ENCODE measurements around the gene TRIM33.
"Not testable (repeated sequence)": the region's sequence is repeated elsewhere in the genome, so short reads cannot be mapped to it uniquely, and the experiment has no call there.

The TRIM33 gene

GRCh38 chr1:114379987-114380386, 131.0 kb downstream of the TRIM33 start:
- Histone ChIP-seq H3K36me3 (ENCODE audit: control insufficient read depth in 2 of 2, insufficient read depth in 2 of 2, low read length in 2 of 2) (no peaks in the 10 kb centered on the region), H3K9ac (ENCODE audit: low read length in 2 of 2) (no peak overlapping the region), H3K9me3 (ENCODE audit: control insufficient read depth in 2 of 2, low read length in 2 of 2) (peaks cover 0 to 3% of the 10 kb centered on the region in 2 donors), H3K27me3 (ENCODE audit: control insufficient read depth in 1 of 2, insufficient read depth in 2 of 2, low read length in 2 of 2) (no peaks in the 10 kb centered on the region), H3K27ac (ENCODE audit: low read length) (no peak overlapping the region), H3K4me1 (ENCODE audit: control insufficient read depth, insufficient read depth, low read length) (no peaks in the 10 kb centered on the region), H3K4me3 (ENCODE audit: low read length in 2 of 2) (no peak overlapping the region)

GRCh38 chr1:114379358-114379757, 131.6 kb downstream of the TRIM33 start:
- no peaks in the 10 kb centered on the region for H3K27me3 ChIP-seq (ENCODE audit: control insufficient read depth in 1 of 2, insufficient read depth in 2 of 2, low read length in 2 of 2)
- H3K4me3 ChIP-seq (ENCODE audit: low read length in 2 of 2), result no peak overlapping the region
- H3K9me3 ChIP-seq (ENCODE audit: control insufficient read depth in 2 of 2, low read length in 2 of 2), result peaks cover 0 to 2% of the 10 kb centered on the region in 2 donors
- no peak overlapping the region for H3K9ac ChIP-seq (ENCODE audit: low read length in 2 of 2)
- no peaks in the 10 kb centered on the region for H3K4me1 ChIP-seq (ENCODE audit: control insufficient read depth, insufficient read depth, low read length)
- H3K27ac ChIP-seq (ENCODE audit: low read length), result no peak overlapping the region
- H3K36me3 ChIP-seq (ENCODE audit: control insufficient read depth in 2 of 2, insufficient read depth in 2 of 2, low read length in 2 of 2), result no peaks in the 10 kb centered on the region

- H3K36me3 ChIP-seq (ENCODE audit: control insufficient read depth in 2 of 2, insufficient read depth in 2 of 2, low read length in 2 of 2), result no peaks in the 10 kb centered on the region
- H3K4me3 ChIP-seq (ENCODE audit: low read length in 2 of 2), result no peak overlapping the region
- no peaks in the 10 kb centered on the region for H3K27me3 ChIP-seq (ENCODE audit: control insufficient read depth in 1 of 2, insufficient read depth in 2 of 2, low read length in 2 of 2)
- H3K9ac ChIP-seq (ENCODE audit: low read length in 2 of 2), result no peak overlapping the region
- no peaks in the 10 kb centered on the region for H3K9me3 ChIP-seq (ENCODE audit: control insufficient read depth in 2 of 2, low read length in 2 of 2)
- H3K4me1 ChIP-seq (ENCODE audit: control insufficient read depth, insufficient read depth, low read length), result no peaks in the 10 kb centered on the region
- H3K27ac ChIP-seq (ENCODE audit: low read length), result no peak overlapping the region
These were observed 133.6 kb downstream of the TRIM33 start for GRCh38 chr1:114377356-114377755.

- Histone ChIP-seq H3K9ac (ENCODE audit: low read length in 2 of 2) (no peak overlapping the region), H3K9me3 (ENCODE audit: control insufficient read depth in 2 of 2, low read length in 2 of 2) (no peaks in the 10 kb centered on the region), H3K36me3 (ENCODE audit: control insufficient read depth in 2 of 2, insufficient read depth in 2 of 2, low read length in 2 of 2) (no peaks in the 10 kb centered on the region), H3K4me1 (ENCODE audit: control insufficient read depth, insufficient read depth, low read length) (no peaks in the 10 kb centered on the region), H3K27ac (ENCODE audit: low read length) (no peak overlapping the region), H3K27me3 (ENCODE audit: control insufficient read depth in 1 of 2, insufficient read depth in 2 of 2, low read length in 2 of 2) (no peaks in the 10 kb centered on the region), H3K4me3 (ENCODE audit: low read length in 2 of 2) (no peak overlapping the region)
These were observed 141.1 kb downstream of the TRIM33 start for GRCh38 chr1:114369930-114370329.

- not testable (repeated sequence) for H3K27ac ChIP-seq (ENCODE audit: low read length); H3K27me3 ChIP-seq (ENCODE audit: control insufficient read depth in 1 of 2, insufficient read depth in 2 of 2, low read length in 2 of 2); H3K4me3 ChIP-seq (ENCODE audit: low read length in 2 of 2); H3K9ac ChIP-seq (ENCODE audit: low read length in 2 of 2); H3K36me3 ChIP-seq (ENCODE audit: control insufficient read depth in 2 of 2, insufficient read depth in 2 of 2, low read length in 2 of 2); H3K9me3 ChIP-seq (ENCODE audit: control insufficient read depth in 2 of 2, low read length in 2 of 2); H3K4me1 ChIP-seq (ENCODE audit: control insufficient read depth, insufficient read depth, low read length)
These were observed 141.6 kb downstream of the TRIM33 start for GRCh38 chr1:114369266-114369919.

- no peak overlapping the region for H3K9ac ChIP-seq (ENCODE audit: low read length in 2 of 2)
- H3K27ac ChIP-seq (ENCODE audit: low read length), result no peak overlapping the region
These were observed 142.3 kb downstream of the TRIM33 start for GRCh38 chr1:114368560-114369255.

GRCh38 chr1:114367810-114368209, 143.2 kb downstream of the TRIM33 start:
- H3K4me1 ChIP-seq (ENCODE audit: control insufficient read depth, insufficient read depth, low read length), result no peaks in the 10 kb centered on the region
- H3K9ac ChIP-seq (ENCODE audit: low read length in 2 of 2), result no peak overlapping the region
- H3K27me3 ChIP-seq (ENCODE audit: control insufficient read depth in 1 of 2, insufficient read depth in 2 of 2, low read length in 2 of 2), result no peaks in the 10 kb centered on the region
- no peak overlapping the region for H3K27ac ChIP-seq (ENCODE audit: low read length)
- no peak overlapping the region for H3K4me3 ChIP-seq (ENCODE audit: low read length in 2 of 2)
- no peaks in the 10 kb centered on the region for H3K36me3 ChIP-seq (ENCODE audit: control insufficient read depth in 2 of 2, insufficient read depth in 2 of 2, low read length in 2 of 2)
- peaks cover 0 to 5% of the 10 kb centered on the region in 2 donors for H3K9me3 ChIP-seq (ENCODE audit: control insufficient read depth in 2 of 2, low read length in 2 of 2)

More at GRCh38 chr1:114368560-114369255, 142.3 kb downstream of the TRIM33 start:
- Histone ChIP-seq H3K4me1 (ENCODE audit: control insufficient read depth, insufficient read depth, low read length) (no peaks in the 10 kb centered on the region), H3K36me3 (ENCODE audit: control insufficient read depth in 2 of 2, insufficient read depth in 2 of 2, low read length in 2 of 2) (no peaks in the 10 kb centered on the region), H3K4me3 (ENCODE audit: low read length in 2 of 2) (no peak overlapping the region), H3K27me3 (ENCODE audit: control insufficient read depth in 1 of 2, insufficient read depth in 2 of 2, low read length in 2 of 2) (no peaks in the 10 kb centered on the region), H3K9me3 (ENCODE audit: control insufficient read depth in 2 of 2, low read length in 2 of 2) (no peaks in the 10 kb centered on the region)

- not testable (repeated sequence) for H3K36me3 ChIP-seq (ENCODE audit: control insufficient read depth in 2 of 2, insufficient read depth in 2 of 2, low read length in 2 of 2)
These were observed 147.8 kb downstream of the TRIM33 start for GRCh38 chr1:114363230-114363629.

GRCh38 chr1:114359791-114360190, 151.2 kb downstream of the TRIM33 start:
- H3K4me1 ChIP-seq (ENCODE audit: control insufficient read depth, insufficient read depth, low read length), result no peaks in the 10 kb centered on the region
- H3K4me3 ChIP-seq (ENCODE audit: low read length in 2 of 2), result no peak overlapping the region
- no peak overlapping the region for H3K27ac ChIP-seq (ENCODE audit: low read length)
- H3K27me3 ChIP-seq (ENCODE audit: control insufficient read depth in 1 of 2, insufficient read depth in 2 of 2, low read length in 2 of 2), result no peaks in the 10 kb centered on the region
- H3K9ac ChIP-seq (ENCODE audit: low read length in 2 of 2), result no peak overlapping the region
- H3K36me3 ChIP-seq (ENCODE audit: control insufficient read depth in 2 of 2, insufficient read depth in 2 of 2, low read length in 2 of 2), result no peaks in the 10 kb centered on the region
- peaks cover 2 to 9% of the 10 kb centered on the region in 2 donors for H3K9me3 ChIP-seq (ENCODE audit: control insufficient read depth in 2 of 2, low read length in 2 of 2)

More at GRCh38 chr1:114363230-114363629, 147.8 kb downstream of the TRIM33 start:
- not testable (repeated sequence) for H3K4me1 ChIP-seq (ENCODE audit: control insufficient read depth, insufficient read depth, low read length); H3K27ac ChIP-seq (ENCODE audit: low read length); H3K27me3 ChIP-seq (ENCODE audit: control insufficient read depth in 1 of 2, insufficient read depth in 2 of 2, low read length in 2 of 2); H3K9me3 ChIP-seq (ENCODE audit: control insufficient read depth in 2 of 2, low read length in 2 of 2); H3K9ac ChIP-seq (ENCODE audit: low read length in 2 of 2); H3K4me3 ChIP-seq (ENCODE audit: low read length in 2 of 2)

GRCh38 chr1:114355240-114355639, 155.8 kb downstream of the TRIM33 start:
- Histone ChIP-seq H3K9ac (ENCODE audit: low read length in 2 of 2) (no peak overlapping the region), H3K27me3 (ENCODE audit: control insufficient read depth in 1 of 2, insufficient read depth in 2 of 2, low read length in 2 of 2) (no peaks in the 10 kb centered on the region), H3K36me3 (ENCODE audit: control insufficient read depth in 2 of 2, insufficient read depth in 2 of 2, low read length in 2 of 2) (no peaks in the 10 kb centered on the region), H3K27ac (ENCODE audit: low read length) (no peak overlapping the region), H3K4me3 (ENCODE audit: low read length in 2 of 2) (no peak overlapping the region), H3K9me3 (ENCODE audit: control insufficient read depth in 2 of 2, low read length in 2 of 2) (no peaks in the 10 kb centered on the region), H3K4me1 (ENCODE audit: control insufficient read depth, insufficient read depth, low read length) (peaks cover 9% of the 10 kb centered on the region)

GRCh38 chr1:114353262-114353661, 157.7 kb downstream of the TRIM33 start:
- Histone ChIP-seq H3K4me3 (ENCODE audit: low read length in 2 of 2) (no peak overlapping the region), H3K27ac (ENCODE audit: low read length) (no peak overlapping the region), H3K9me3 (ENCODE audit: control insufficient read depth in 2 of 2, low read length in 2 of 2) (no peaks in the 10 kb centered on the region), H3K27me3 (ENCODE audit: control insufficient read depth in 1 of 2, insufficient read depth in 2 of 2, low read length in 2 of 2) (no peaks in the 10 kb centered on the region), H3K36me3 (ENCODE audit: control insufficient read depth in 2 of 2, insufficient read depth in 2 of 2, low read length in 2 of 2) (no peaks in the 10 kb centered on the region), H3K9ac (ENCODE audit: low read length in 2 of 2) (peak overlapping the region in 1 of 2 donors; percentile 13), H3K4me1 (ENCODE audit: control insufficient read depth, insufficient read depth, low read length) (peaks cover 9% of the 10 kb centered on the region)

Data from stomach smooth muscle (tissue), 2 donors.